Activated T-helper 1 cell treated with Interleukin-2 at 50 U/mL for 16 hours (primary cell): ENCODE data around the gene IL34.
"Not testable (repeated sequence)": the region's sequence is repeated elsewhere in the genome, so short reads cannot be mapped to it uniquely, and the experiment has no call there.

Source experiments
- DNase-seq: peaks from one replicate; pipeline ENCODE4 v3.0.0-alpha.2; 2020; ENCODE audit warnings: low read depth

IL34 gene

GRCh38 chr16:70659546-70659945 is 13.2 kb downstream of the IL34 start:
- DNase-seq, result no peak

DNA sequence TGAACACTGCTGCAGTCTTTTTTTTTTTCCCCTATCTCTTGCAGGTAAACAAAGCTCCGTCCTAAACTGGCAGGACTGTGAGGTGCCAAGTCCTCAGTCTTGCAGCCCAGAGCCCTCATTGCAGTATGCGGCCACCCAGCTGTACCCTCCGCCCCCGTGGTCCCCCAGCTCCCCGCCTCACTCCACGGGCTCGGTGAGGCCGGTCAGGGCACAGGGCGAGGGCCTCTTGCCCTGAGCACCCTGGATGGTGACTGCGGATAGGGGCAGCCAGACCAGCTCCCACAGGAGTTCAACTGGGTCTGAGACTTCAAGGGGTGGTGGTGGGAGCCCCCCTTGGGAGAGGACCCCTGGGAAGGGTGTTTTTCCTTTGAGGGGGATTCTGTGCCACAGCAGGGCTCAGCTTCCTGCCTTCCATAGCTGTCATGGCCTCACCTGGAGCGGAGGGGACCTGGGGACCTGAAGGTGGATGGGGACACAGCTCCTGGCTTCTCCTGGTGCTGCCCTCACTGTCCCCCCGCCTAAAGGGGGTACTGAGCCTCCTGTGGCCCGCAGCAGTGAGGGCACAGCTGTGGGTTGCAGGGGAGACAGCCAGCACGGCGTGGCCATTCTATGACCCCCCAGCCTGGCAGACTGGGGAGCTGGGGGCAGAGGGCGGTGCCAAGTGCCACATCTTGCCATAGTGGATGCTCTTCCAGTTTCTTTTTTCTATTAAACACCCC is 13.8 kb downstream of the IL34 start:
- DNase-seq, result no peak

- DNase-seq, result no peak
Measured at GRCh38 chr16:70660672-70661350, 14.5 kb downstream of the IL34 start.

- no peak for DNase-seq
Measured at GRCh38 chr16:70661534-70661917, 15.2 kb downstream of the IL34 start.

GRCh38 chr16:70661918-70662641 is 15.7 kb downstream of the IL34 start:
- DNase-seq, result no peak

GRCh38 chr16:70662991-70663523 is 16.7 kb downstream of the IL34 start:
- DNase-seq, result no peak

DNA sequence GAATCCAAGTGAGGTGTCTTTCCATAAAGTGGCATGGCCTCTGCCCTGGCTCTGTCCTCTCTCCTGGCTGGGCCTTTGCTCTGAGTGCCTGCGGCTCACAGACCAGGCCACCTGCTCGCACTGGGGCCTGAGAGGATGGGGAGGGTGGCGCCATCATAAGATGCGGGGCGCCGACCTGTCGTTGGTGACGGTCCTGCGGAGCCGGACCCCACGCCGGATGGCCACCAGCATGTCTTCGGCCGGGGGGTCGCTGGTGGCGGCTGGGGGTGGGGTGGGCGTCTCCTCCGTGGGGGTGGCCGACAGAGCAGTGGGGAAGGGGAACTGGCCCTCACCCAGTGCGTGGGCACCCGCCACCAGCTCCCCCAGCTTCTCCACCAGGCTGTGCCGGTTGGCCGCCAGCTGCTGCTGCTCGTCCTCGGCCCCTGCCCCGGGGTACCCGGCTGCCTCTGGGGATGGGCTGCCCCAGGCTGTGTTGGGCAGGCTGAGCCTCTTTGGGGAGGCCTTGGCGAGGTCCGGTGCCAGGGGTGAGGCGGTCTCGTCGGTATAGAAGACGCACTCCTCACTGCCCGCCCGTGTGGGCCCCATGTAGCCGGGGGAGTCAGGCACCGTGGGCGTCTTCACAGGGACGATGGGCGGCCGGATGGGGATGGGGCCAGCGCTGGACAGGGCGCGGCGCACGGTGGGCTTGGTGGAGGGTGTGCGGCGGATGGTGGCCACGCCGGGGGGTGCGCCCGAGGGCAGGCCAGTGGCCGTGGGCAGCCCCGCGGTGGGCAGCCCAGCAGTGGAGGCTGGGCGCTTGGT is 17.4 kb downstream of the IL34 start:
- no peak for DNase-seq

- no peak for DNase-seq
Measured at GRCh38 chr16:70664325-70665112, 18.2 kb downstream of the IL34 start.

GRCh38 chr16:70665113-70665694 is 18.8 kb downstream of the IL34 start:
- no peak for DNase-seq

DNA sequence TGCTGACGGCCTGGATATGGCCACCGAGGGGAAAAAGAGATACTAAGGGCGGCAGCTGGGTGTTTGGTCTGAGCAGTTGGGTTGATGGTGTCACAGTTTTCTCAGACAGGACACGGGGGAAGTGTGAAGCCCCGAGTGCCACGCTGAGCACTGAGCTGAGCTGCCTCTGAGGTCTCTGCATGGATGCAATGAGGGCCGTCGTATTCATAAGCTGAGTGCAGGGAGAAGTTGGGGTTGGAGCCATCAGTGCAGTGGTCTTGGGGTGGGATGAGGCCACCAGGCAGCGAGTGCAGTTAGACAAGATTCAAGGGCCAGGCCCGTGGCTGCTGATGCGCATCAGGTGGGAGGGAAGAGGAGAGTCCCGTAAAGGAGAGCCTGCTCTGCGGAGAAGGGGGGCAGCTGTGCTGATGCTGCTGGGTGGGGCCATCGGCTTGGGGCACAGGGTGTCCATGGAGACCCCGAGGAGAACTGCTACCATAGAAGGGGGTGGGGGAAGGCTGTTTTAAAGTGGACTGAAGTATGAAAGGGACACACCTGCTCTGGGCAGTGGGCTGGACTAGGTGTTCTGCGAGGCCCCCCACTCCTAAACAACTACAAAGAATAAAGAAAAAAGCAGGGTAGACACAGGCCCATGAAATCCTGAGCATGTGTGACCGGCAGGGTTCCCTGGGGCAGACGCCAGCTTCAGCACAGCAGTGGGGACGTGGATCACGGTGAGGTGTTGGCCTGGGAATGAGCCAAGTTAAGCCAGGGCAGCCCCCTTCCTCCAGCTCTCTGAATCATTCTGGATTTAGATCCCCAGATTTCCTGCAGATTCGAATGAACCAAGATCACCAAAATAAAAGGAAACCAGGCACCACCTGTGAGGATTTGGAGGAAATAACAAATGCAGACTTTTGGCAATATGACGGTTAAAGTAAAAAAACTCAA is 19.7 kb downstream of the IL34 start:
- DNase-seq, result no peak

DNA sequence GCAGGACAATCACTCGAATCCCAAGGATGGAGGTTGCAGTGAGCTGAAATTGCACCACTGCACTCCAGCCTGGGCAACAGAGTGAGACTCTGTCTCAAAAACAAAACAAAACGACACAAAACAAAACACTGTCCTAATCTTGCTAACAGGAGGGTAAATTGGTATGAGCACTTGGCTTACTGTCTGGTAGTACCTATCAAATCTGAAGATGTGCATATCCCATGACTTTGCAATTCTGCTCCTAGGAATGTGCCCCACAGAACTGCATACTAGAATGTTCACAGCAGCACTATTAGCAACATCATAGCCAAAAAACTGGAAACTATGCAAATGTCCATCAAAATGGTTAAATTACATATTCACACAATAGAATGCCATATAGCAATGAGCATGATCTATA is 23.8 kb downstream of the IL34 start:
- DNase-seq, result no peak

- DNase-seq, result not testable (repeated sequence)
Measured at GRCh38 chr16:70670938-70671337, 24.6 kb downstream of the IL34 start.

DNA sequence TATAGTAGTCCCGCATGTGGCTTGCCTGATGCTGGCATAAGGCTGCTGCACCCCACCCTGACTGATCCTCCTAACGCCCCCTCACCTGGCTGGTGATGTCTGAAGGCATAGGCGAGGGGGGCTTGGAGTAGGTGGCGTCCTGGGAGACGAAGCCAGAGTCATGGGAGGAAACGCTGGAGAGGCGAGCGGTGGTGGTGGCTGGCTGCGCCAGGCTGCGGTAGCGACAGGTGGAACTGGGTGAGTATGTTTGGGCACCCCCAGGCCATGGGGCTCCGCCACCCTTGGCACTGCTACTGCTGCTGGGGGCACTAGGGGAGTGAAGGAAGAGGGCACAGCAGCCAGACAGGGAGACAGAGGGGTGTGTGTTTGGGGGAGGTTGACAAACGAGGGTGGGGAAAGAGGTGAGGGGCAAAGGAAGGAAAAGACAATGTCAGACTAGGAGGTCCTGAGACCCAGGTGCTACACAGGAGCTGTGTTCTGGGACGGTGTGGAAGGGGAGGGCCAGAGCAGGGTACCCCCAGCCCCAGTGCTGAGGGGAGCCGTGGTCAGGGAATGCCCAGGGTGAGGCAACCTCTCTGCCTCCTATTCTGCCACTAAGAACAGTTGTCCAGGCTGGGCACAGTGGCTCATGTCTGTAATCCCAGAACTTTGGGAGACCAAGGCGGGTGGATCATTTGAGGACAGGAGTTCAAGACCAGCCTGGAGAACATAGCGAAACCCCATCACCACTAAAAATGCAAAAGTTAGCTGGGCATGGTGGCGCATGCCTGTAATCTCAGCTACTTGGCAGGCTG is 28.1 kb downstream of the IL34 start:
- DNase-seq, result no peak

GRCh38 chr16:70675851-70676513 is 29.6 kb downstream of the IL34 start:
- DNase-seq, result no peak

DNA sequence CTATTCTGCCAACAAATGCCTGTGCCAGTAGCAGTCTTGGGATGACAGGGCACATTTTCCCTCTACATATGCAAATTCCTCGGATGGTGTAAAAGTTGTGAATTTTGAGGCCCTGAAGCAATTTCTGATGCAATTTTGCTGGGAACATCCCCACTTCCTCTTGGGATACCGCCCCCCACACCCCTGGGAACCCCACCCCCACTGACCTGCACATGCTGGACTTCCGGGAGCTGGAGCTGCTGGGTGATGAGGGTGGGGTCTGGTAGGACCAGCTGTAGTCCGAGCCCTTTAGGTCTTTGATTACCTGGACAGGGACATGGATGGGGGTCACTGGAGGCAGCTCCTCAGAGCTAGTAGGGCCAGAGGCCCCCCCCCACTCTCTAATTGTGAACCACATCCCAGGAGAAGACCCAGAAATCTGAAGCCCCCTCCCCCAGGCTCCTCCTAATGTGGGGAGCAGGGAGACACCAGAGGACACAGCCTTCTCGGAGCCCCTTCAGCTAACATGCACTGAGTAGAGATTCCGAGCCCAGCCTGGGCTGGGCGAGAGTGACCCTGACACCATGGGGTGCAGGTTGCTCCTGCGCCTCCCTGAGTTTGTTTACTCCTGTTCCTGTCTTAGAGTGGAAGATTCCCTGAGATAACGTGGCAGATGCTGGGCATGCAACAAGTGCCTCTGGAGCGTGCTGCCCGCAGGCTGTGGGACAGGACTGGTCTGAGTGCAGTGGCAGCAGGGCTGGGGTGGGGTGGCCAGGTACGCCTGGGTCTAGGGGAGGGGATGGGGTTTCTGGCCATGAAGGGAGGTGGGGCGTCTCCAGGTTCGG is 30.5 kb downstream of the IL34 start:
- DNase-seq, result no peak

- no peak for DNase-seq
Measured at GRCh38 chr16:70677499-70678120, 31.3 kb downstream of the IL34 start.
